CD14-positive monocyte (primary cell): Measurements from ENCODE around the gene SH2D1B. TPM values are rescaled to one million over a fixed set of nuclear protein-coding genes. Genes with fewer than 3 reads are reported as not detected.

Source experiments
- DNase-seq, 3 donors: peaks; one replicate each; pipeline ENCODE4 v3.0.0-alpha.2; 2011 to 2022
- H2AFZ ChIP-seq: 2 replicates; pipeline ENCODE4 v1.6.0; 2012; ENCODE audit warnings: mild to moderate bottlenecking, low read depth, low read length, inconsistent platforms; ENCODE audit not compliant: insufficient read depth, poor library complexity, severe bottlenecking
- H3K27ac ChIP-seq, 2 donors: 1 replicate in 1 of 2; 2 replicates in 1 of 2; pipeline ENCODE4 v1.5.1; 2012 to 2013; ENCODE audit warnings: low read length in 2 of 2, control low read depth in 1 of 2, inconsistent platforms in 1 of 2, low read depth in 1 of 2, mild to moderate bottlenecking in 1 of 2
- H3K27me3 ChIP-seq, 2 donors: one replicate each; pipeline versions ENCODE4 v1.6.0 to v1.6.1; 2011 to 2013; ENCODE audit warnings: low read length in 2 of 2; ENCODE audit not compliant: control insufficient read depth in 2 of 2, insufficient read depth in 2 of 2
- H3K36me3 ChIP-seq, 2 donors: replicated peaks in 1 of 2; 1 replicate in 1 of 2; 2 replicates in 1 of 2; pipeline versions ENCODE4 v1.5.1 to v1.6.1; 2012 to 2013; ENCODE audit warnings: low read length in 2 of 2, control low read depth in 1 of 2, inconsistent platforms in 1 of 2, mild to moderate bottlenecking in 1 of 2; ENCODE audit not compliant: insufficient read depth in 2 of 2, control insufficient read depth in 1 of 2
- H3K4me1 ChIP-seq, 2 donors: 1 replicate in 1 of 2; 2 replicates in 1 of 2; pipeline versions ENCODE4 v1.5.1 to v1.6.1; 2012 to 2013; ENCODE audit warnings: low read length in 2 of 2, control low read depth in 1 of 2, inconsistent platforms in 1 of 2, mild to moderate bottlenecking in 1 of 2, moderate library complexity in 1 of 2; ENCODE audit not compliant: insufficient read depth in 2 of 2, control insufficient read depth in 1 of 2
- H3K4me2 ChIP-seq: replicated peaks from 2 replicates; pipeline ENCODE3; 2012; ENCODE audit warnings: low read length, moderate library complexity, mild to moderate bottlenecking; ENCODE audit not compliant: poor library complexity, severe bottlenecking; ENCODE audit errors: extremely low read depth
- H3K4me3 ChIP-seq, 3 experiments: fragments of 200-600 bp in 1 of 3; sonication (generic) in 1 of 3; replicated peaks in 1 of 3; 1 replicate in 2 of 3; 2 replicates in 1 of 3; pipeline ENCODE4 v1.5.1; 2011 to 2013; ENCODE audit warnings: low read length in 3 of 3, mild to moderate bottlenecking in 3 of 3, control low read depth in 2 of 3, low read depth in 2 of 3, inconsistent platforms in 1 of 3, moderate library complexity in 1 of 3
- H3K79me2 ChIP-seq: 2 replicates; pipeline ENCODE4 v1.6.0; 2012; ENCODE audit warnings: mild to moderate bottlenecking, control low read depth, inconsistent platforms, low read length, moderate library complexity; ENCODE audit not compliant: insufficient read depth
- H3K9ac ChIP-seq: 2 replicates; pipeline ENCODE4 v1.6.0; 2017; ENCODE audit warnings: low read length, mild to moderate bottlenecking; ENCODE audit not compliant: insufficient read depth, poor library complexity, severe bottlenecking
- H3K9me3 ChIP-seq, 2 donors: replicated peaks in 1 of 2; 1 replicate in 1 of 2; 2 replicates in 1 of 2; pipeline versions ENCODE4 v1.5.1 to v1.6.1; 2012 to 2013; ENCODE audit warnings: low read length in 2 of 2, control low read depth in 1 of 2; ENCODE audit not compliant: control insufficient read depth in 1 of 2, insufficient read depth in 1 of 2
- H4K20me1 ChIP-seq: 2 replicates; pipeline ENCODE4 v1.6.0; 2012; ENCODE audit warnings: mild to moderate bottlenecking, low read length, control low read depth, moderate library complexity; ENCODE audit not compliant: insufficient read depth
- H3K27ac Mint-ChIP-seq, 7 donors: one replicate each; pipeline ENCODE4 v1.8.0; 2020; ENCODE audit warnings: mild to moderate bottlenecking in 7 of 7, mixed read lengths in 7 of 7, moderate library complexity in 6 of 7, inconsistent platforms in 2 of 7
- H3K27me3 Mint-ChIP-seq, 3 donors: one replicate each; pipeline ENCODE4 v1.8.0; 2021 to 2022; ENCODE audit warnings: low read depth in 3 of 3, mild to moderate bottlenecking in 3 of 3, mixed read lengths in 3 of 3, moderate library complexity in 3 of 3, inconsistent platforms in 1 of 3
- H3K36me3 Mint-ChIP-seq, 2 donors: one replicate each; pipeline ENCODE4 v1.8.0; 2020; ENCODE audit warnings: mixed read lengths in 2 of 2, inconsistent platforms in 1 of 2, mild to moderate bottlenecking in 1 of 2
- H3K4me1 Mint-ChIP-seq: one replicate; pipeline ENCODE4 v1.8.0; 2020; ENCODE audit warnings: mild to moderate bottlenecking, mixed read lengths
- H3K4me3 Mint-ChIP-seq, 2 donors: one replicate each; pipeline ENCODE4 v1.8.0; 2020; ENCODE audit warnings: mild to moderate bottlenecking in 2 of 2, mixed read lengths in 2 of 2, moderate library complexity in 1 of 2
- H3K9me3 Mint-ChIP-seq, 7 donors: one replicate each; pipeline ENCODE4 v1.8.0; 2020 to 2022; ENCODE audit warnings: mixed read lengths in 7 of 7, mild to moderate bottlenecking in 6 of 7, moderate library complexity in 6 of 7, inconsistent platforms in 2 of 7
- CTCF ChIP-seq: fragments of 200-600 bp; IDR thresholded peaks from one replicate; pipeline ENCODE4 v1.8.0; 2022; ENCODE audit warnings: antibody characterized with exemption, mild to moderate bottlenecking
- WGBS: methylation state at CpG from one replicate; pipeline ENCODE4 v1.1.5; 2013; ENCODE audit warnings: missing lambda C conversion rate; ENCODE audit not compliant: insufficient coverage; 5-methylcytosine and 5-hydroxymethylcytosine counted together
- intact Hi-C, 2 donors: fragments of 100-400 bp; cut with micrococcal nuclease; formaldehyde crosslinking; loops; one replicate each; pipeline versions ENCODE4 v1.15.0 to v1.15.1; 2023
- polyA plus RNA-seq, 3 donors: library from polyadenylated mRNA; depleted of rRNA in 1 of 3; unstranded in 2 of 3; stranded (reverse) in 1 of 3; fragments of 300-500 nt in 2 of 3; fragments of >200 nt in 1 of 3; fragmentation: Illumina TruSeq in 2 of 3; gene quantifications; 1 replicate in 2 of 3; 2 replicates in 1 of 3; pipeline ENCODE4 v1.2.3, GENCODE V29; 2012 to 2021

Gene SH2D1B
- polyA plus RNA-seq, 3 donors, result 0.88 to 2.9 (median 1.7) TPM

DNA sequence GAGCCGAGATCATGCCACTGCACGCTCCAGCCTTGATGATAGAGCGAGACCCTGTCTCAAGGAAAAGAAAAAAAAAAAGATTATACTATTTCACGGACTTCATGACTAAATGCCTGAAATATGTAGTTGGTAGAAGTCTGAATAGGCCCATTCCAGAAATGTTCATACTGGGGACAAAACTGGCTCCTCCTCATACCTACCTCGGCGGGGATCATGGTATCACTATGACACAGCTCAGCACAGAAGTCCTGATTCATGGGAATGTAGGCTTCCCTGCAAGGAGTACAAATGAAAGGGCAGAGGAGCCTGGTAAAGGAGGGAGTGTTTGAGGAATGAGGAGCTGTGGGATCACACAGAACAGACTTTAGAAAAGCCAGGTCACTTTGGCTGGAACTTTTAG lies 40.3 kb downstream of the SH2D1B start:
- peaks cover 0 to 2% (median 0%) of the 10 kb centered on the region in 7 donors for H3K9me3 Mint-ChIP-seq
- no peak overlapping the region for H3K4me2 ChIP-seq
- DNase-seq, result no peak
- no peaks in the 10 kb centered on the region for H3K4me1 ChIP-seq
- no peak for TF ChIP-seq CTCF
- WGBS, result no CpG with 5 or more reads among the region's 6 CpGs
- no peak overlapping the region for H3K4me3 Mint-ChIP-seq
- H2AFZ ChIP-seq, result no peak overlapping the region
- H3K27ac Mint-ChIP-seq, result no peak overlapping the region
- H3K36me3 ChIP-seq, result peaks cover 0 to 5% of the 10 kb centered on the region in 2 donors
- H3K36me3 Mint-ChIP-seq, result peaks cover 0 to 4% of the 10 kb centered on the region in 2 donors
- no peak overlapping the region for H3K9ac ChIP-seq
- H4K20me1 ChIP-seq, result no peaks in the 10 kb centered on the region
- intact Hi-C loops, result no loop called here
- H3K9me3 ChIP-seq, result no peaks in the 10 kb centered on the region
- H3K4me1 Mint-ChIP-seq, result no peaks in the 10 kb centered on the region
- H3K27me3 Mint-ChIP-seq, result peaks cover 1 to 6% (median 2%) of the 10 kb centered on the region in 3 donors
- no peak overlapping the region for H3K27ac ChIP-seq
- no peaks in the 10 kb centered on the region for H3K79me2 ChIP-seq
- no peak overlapping the region for H3K4me3 ChIP-seq
- H3K27me3 ChIP-seq, result no peaks in the 10 kb centered on the region

GRCh38 chr1:162370721-162371120 lies 41.2 kb downstream of the SH2D1B start:
- Histone ChIP-seq H3K4me2 (no peak overlapping the region), H3K27me3 (no peaks in the 10 kb centered on the region), H2AFZ (no peak overlapping the region), H3K79me2 (no peaks in the 10 kb centered on the region), H3K9me3 (no peaks in the 10 kb centered on the region), H3K36me3 (peaks cover 0 to 5% of the 10 kb centered on the region in 2 donors), H3K4me3 (no peak overlapping the region), H4K20me1 (no peaks in the 10 kb centered on the region), H3K4me1 (no peaks in the 10 kb centered on the region), H3K27ac (no peak overlapping the region), H3K9ac (no peak overlapping the region)
- WGBS, result 100% methylated on average over 1 of the region's 3 CpGs
- H3K4me1 Mint-ChIP-seq, result no peaks in the 10 kb centered on the region
- H3K4me3 Mint-ChIP-seq, result no peak overlapping the region
- peaks cover 1 to 6% (median 2%) of the 10 kb centered on the region in 3 donors for H3K27me3 Mint-ChIP-seq
- peaks cover 0 to 4% of the 10 kb centered on the region in 2 donors for H3K36me3 Mint-ChIP-seq
- no peak for DNase-seq
- H3K27ac Mint-ChIP-seq, result no peak overlapping the region
- intact Hi-C loops, result no loop called here
- TF ChIP-seq CTCF, result no peak
- peaks cover 0 to 2% (median 0%) of the 10 kb centered on the region in 7 donors for H3K9me3 Mint-ChIP-seq
